NT2/D1 (cell line): ENCODE measurements around the gene C15orf62.

ENCODE experiments used
- DNase-seq: peaks from one replicate; pipeline ENCODE4 v3.0.0-alpha.2; 2011; ENCODE audit warnings: low read depth, low spot score
- H3K27me3 ChIP-seq: 2 replicates; pipeline ENCODE4 v1.6.0; 2011; ENCODE audit warnings: mild to moderate bottlenecking; ENCODE audit not compliant: insufficient read length, insufficient read depth
- H3K36me3 ChIP-seq: 2 replicates; pipeline ENCODE4 v1.6.1; 2011; ENCODE audit warnings: mild to moderate bottlenecking, low read length, mixed read lengths; ENCODE audit not compliant: insufficient read depth, insufficient read length
- H3K4me1 ChIP-seq: 2 replicates; pipeline ENCODE4 v1.5.1; 2011; ENCODE audit not compliant: insufficient read depth, insufficient read length
- H3K4me3 ChIP-seq: 2 replicates; pipeline ENCODE4 v1.5.1; 2011; ENCODE audit warnings: low read depth; ENCODE audit not compliant: insufficient read length
- H3K9ac ChIP-seq: 2 replicates; pipeline ENCODE4 v1.6.0; 2011; ENCODE audit warnings: low read depth; ENCODE audit not compliant: insufficient read length
- H3K9me3 ChIP-seq: 2 replicates; pipeline ENCODE4 v1.5.1; 2011; ENCODE audit warnings: mild to moderate bottlenecking, low read length; ENCODE audit not compliant: insufficient read depth
- SUZ12 ChIP-seq: IDR thresholded peaks from 2 replicates; pipeline ENCODE4 v1.6.1; 2011; ENCODE audit not compliant: insufficient read length, insufficient read depth; ENCODE audit errors: extremely low read depth
- YY1 ChIP-seq: IDR thresholded peaks from 2 replicates; pipeline ENCODE4 v1.6.1; 2011; ENCODE audit not compliant: insufficient read length, insufficient read depth
- ZNF274 ChIP-seq: IDR thresholded peaks from 2 replicates; pipeline ENCODE4 v1.6.1; 2011; ENCODE audit warnings: mild to moderate bottlenecking, low read depth, low read length

Gene C15orf62

DNA sequence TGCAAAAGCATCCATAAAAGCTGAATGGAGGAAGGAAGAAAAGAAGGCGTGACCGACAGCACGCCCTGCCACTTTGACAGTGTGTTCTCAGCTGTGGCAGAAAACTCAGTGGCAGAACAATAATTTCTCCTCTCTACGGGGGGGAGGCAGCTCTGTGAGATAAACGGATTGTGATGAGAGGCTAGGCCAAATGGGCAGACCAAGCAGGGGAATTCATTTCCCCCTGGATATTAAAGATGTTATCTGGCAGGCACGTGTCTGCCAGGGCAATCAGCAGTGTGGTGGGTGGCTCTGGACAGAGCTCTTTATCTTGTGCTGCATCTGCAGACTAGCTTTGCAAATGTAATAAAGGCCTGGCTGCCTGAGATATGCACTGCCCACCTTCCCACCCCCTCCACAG, 12.8 kb upstream of the C15orf62 start:
- DNase-seq: no peak
- Histone ChIP-seq H3K4me1 (no peaks in the 10 kb centered on the region), H3K9ac (no peak overlapping the region), H3K36me3 (peaks cover 4% of the 10 kb centered on the region), H3K9me3 (no peaks in the 10 kb centered on the region), H3K27me3 (no peaks in the 10 kb centered on the region), H3K4me3 (no peak overlapping the region)
- TF ChIP-seq SUZ12: no peak
- no peak for TF ChIP-seq ZNF274
- no peak for TF ChIP-seq YY1

DNA sequence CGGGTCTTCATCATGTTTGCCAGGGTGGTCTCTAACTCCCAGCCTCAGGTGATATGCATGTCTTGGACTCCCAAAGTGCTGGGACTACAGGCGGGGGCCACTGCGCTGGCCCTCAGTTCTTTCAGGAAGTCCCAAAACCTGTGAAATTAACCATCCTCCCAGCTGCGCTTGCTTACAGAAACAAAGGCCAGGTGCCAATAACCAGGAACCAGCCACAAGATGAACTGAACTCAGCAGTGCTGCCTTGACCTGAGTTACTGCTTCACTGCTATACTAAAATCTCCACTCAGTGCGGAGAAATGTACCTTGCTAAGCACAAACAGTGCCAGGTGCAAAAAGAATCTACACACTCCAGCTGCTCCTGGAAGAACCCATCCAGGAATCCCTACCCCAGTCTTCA, 9.8 kb upstream of the C15orf62 start:
- Histone ChIP-seq H3K27me3 (no peaks in the 10 kb centered on the region), H3K4me1 (no peaks in the 10 kb centered on the region), H3K9ac (no peak overlapping the region), H3K4me3 (no peak overlapping the region), H3K9me3 (no peaks in the 10 kb centered on the region), H3K36me3 (no peaks in the 10 kb centered on the region)
- no peak for TF ChIP-seq SUZ12
- TF ChIP-seq ZNF274: no peak
- no peak for TF ChIP-seq YY1
- no peak for DNase-seq

DNA sequence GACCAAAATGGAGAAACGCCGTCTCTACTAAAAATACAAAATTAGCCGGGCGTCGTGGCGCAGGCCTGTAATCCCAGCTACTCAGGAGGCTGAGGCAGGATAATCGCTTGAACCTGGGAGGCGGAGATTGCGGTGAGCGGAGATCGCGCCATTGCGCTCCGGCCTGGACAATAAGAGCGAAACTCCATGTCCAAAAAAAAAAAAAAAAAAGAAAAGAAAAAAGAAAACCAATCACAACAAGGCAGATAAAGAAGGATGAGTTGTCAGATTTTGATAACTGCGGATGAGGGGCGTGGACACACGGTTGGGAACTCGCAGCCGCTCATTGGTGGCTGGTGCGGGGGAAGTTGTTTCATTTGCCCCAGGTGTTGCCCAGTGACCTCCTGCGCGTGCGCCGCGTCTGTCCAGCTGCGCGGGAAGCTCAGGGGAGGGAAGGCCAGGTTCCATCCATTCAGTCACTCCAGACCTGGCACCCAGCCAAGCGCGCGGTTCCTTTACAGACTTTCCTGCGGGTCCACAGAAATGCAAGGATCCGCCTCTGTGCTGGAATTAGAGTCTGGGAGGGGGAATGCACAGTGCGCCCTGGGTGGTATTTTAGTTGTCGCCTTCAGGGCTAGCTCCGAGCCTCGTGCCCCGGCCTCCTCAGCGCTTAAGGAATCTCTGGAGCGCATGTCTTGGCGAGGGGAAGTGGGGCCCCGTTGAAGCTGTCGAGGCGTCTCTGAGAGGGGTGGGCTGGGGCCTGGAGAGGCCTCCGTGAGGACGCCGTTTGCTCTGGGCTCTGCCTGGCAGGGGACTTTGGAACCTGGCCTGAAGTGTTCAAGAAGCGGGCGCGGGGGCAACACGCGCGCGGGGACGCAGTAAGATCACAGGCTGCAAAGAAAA, 6.6 kb upstream of the C15orf62 start:
- TF ChIP-seq ZNF274 (no peak), YY1 (no peak), SUZ12 (no peak)
- no peak for DNase-seq
- peak overlapping the region; percentile 87 for H3K9ac ChIP-seq
- peak overlapping the region; percentile 65 for H3K4me3 ChIP-seq
- H3K27me3 ChIP-seq: no peaks in the 10 kb centered on the region
- H3K9me3 ChIP-seq: no peaks in the 10 kb centered on the region
- peaks cover 17% of the 10 kb centered on the region for H3K4me1 ChIP-seq
- peaks cover 11% of the 10 kb centered on the region for H3K36me3 ChIP-seq

DNA sequence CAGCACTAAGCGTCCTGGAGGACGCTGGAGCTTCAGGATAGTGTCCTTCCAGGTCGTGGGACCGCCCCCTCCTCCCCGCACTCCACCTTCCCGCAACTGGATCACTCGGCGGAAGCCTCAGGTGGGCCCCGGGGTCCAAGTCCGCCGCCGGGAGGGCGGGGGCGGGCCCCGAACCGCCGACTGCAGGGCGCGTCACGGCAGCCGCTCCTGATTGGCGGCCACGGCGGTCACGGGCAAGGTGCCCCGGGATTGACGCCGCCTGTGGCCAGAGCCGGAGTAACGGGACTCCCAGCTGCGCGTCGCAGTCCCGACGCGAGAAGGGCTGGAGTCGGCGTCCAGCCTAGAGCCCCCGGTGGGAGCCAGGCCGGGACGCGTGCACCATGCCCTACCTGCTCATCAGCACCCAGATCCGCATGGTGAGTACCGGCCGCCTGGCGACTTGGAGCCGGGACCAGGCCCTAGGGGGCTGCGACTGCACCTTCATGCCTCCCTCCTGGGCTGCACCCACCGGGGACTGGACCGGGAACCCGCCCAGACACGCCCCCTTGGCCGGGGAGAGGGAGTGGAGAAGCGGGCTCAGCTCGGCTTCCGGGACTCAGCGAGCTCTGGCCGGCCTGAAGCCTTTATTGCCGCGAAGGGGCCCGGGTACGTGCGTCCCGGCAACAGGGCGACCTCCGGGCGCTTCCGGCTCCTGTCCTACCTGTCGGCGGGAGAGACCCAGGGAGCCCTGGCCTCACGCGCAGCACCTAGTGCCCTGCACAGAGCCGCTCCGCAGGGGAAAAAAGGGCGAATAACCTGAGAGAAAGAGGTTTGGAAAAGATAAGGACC, 5.8 kb upstream of the C15orf62 start, which contains the start of gene GCHFR:
Gene GCHFR (plus strand): TSS at position 268 of the 828 bp plus-strand sequence. CDS start 113 bp downstream, at position 381.
- Histone ChIP-seq H3K27me3 (no peaks in the 10 kb centered on the region), H3K4me1 (peaks cover 17% of the 10 kb centered on the region), H3K36me3 (peaks cover 19% of the 10 kb centered on the region), H3K9me3 (no peaks in the 10 kb centered on the region), H3K4me3 (peak within 1 kb of the TSS; percentile 65), H3K9ac (peak within 1 kb of the TSS; percentile 87)
- no peak for DNase-seq
- TF ChIP-seq ZNF274: no peak
- TF ChIP-seq SUZ12: no peak
- TF ChIP-seq YY1: no peak

DNA sequence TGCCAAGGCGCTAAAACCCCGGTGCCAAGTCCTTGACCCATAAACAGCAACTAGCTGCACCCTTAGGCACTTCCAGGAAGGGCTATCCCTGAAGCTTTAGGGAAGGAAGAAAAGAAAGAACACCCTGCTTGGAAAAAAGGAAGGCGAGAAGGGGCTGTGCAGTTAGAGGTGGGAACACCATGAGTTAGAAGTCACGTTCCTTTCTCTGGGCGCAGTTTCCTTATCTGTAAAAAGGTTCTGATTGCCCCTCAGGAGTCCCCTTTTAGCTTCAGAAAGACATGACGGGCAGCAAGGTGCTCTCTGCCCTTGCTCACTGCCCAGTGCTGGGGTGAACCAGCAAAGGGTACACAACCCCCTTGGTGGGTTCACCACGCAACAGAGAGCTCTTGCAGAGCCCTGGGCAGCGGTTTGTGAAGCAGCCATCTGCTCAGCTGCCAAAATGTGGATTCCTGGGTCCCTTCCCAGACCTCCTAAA, 5.1 kb upstream of the C15orf62 start:
- no peak for DNase-seq
- Histone ChIP-seq H3K4me1 (peaks cover 17% of the 10 kb centered on the region), H3K36me3 (peaks cover 23% of the 10 kb centered on the region), H3K9me3 (no peaks in the 10 kb centered on the region), H3K9ac (peak overlapping the region; percentile 87), H3K27me3 (no peaks in the 10 kb centered on the region), H3K4me3 (peak overlapping the region; percentile 65)
- TF ChIP-seq YY1: no peak
- TF ChIP-seq ZNF274: no peak
- no peak for TF ChIP-seq SUZ12

DNA sequence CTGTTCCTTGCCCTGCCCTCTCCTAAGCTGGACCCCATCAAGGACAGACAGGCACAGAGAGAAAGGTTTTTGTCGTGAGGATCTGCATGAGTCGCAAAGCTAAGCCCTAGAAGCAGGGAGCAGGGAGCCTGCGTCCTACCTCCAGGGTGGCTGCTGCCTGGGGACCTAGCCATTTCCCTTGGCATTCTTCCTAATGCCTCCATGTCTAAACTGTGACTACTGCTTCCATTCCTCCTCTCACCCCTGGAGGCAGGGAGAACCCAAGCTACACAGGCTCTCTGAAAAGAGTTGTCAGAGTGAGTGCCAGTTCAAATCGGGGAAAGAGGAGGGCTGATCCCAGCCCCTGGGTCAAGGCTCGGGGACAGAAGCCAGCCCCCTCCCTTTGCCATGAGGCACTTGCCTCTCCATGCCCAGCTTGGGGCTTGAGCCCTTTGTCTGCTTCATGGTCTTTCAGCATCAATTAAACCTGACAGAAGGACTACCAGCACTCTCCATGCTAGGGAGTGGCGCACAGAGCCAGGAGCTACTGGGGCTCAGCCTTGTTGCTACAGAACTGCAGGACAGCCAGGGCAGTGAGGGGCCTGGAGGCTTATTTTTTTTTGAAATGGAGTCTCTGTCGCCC, 3.5 kb upstream of the C15orf62 start:
- Histone ChIP-seq H3K4me3 (no peak overlapping the region), H3K36me3 (peaks cover 31% of the 10 kb centered on the region), H3K27me3 (no peaks in the 10 kb centered on the region), H3K9me3 (no peaks in the 10 kb centered on the region), H3K4me1 (peaks cover 17% of the 10 kb centered on the region), H3K9ac (peak overlapping the region; percentile 61)
- TF ChIP-seq YY1 (no peak), SUZ12 (no peak), ZNF274 (no peak)
- no peak for DNase-seq
